Natural killer cell treated with Interleukin-12 subunit alpha and Interleukin-12 subunit beta and Interleukin-15 and Interleukin-18, amount 100 ng/mL, for 72 hours (primary cell): Measurements from ENCODE around the gene STOM. TPM values are rescaled to one million over a fixed set of nuclear protein-coding genes. Genes with fewer than 3 reads are reported as not detected.
"Not testable (repeated sequence)": the region's sequence is repeated elsewhere in the genome, so short reads cannot be mapped to it uniquely, and the experiment has no call there.

Source experiments
- ATAC-seq, 2 donors: fragments of 150-1000 bp; cut with Tn5 transposase in 1 of 2; sonication (Bioruptor Pico), chemical (Tn5 transposase) in 1 of 2; 2 replicates each; pipeline ENCODE4 v1.10.0; 2021
- DNase-seq: peaks from one replicate; pipeline ENCODE4 v3.0.0; 2022; ENCODE audit warnings: low spot score
- H3K27ac Mint-ChIP-seq, 2 donors: 1 replicate in 1 of 2; 2 replicates in 1 of 2; pipeline ENCODE4 v1.8.0; 2022; ENCODE audit warnings: mixed read lengths in 2 of 2, mild to moderate bottlenecking in 1 of 2, moderate library complexity in 1 of 2
- H3K27me3 Mint-ChIP-seq, 2 donors: 1 replicate in 1 of 2; 2 replicates in 1 of 2; pipeline ENCODE4 v1.8.0; 2022; ENCODE audit warnings: mixed read lengths in 2 of 2
- H3K36me3 Mint-ChIP-seq: one replicate; pipeline ENCODE4 v1.8.0; 2022; ENCODE audit warnings: mixed read lengths
- H3K4me1 Mint-ChIP-seq, 2 donors: 1 replicate in 1 of 2; 2 replicates in 1 of 2; pipeline ENCODE4 v1.8.0; 2022; ENCODE audit warnings: low read depth in 2 of 2, mixed read lengths in 2 of 2, mild to moderate bottlenecking in 1 of 2
- H3K4me3 Mint-ChIP-seq: one replicate; pipeline ENCODE4 v1.8.0; 2022; ENCODE audit warnings: mixed read lengths
- H3K9me3 Mint-ChIP-seq: 2 replicates; pipeline ENCODE4 v1.8.0; 2022; ENCODE audit warnings: mixed read lengths
- total RNA-seq, 2 donors: library from RNA; stranded (reverse); gene quantifications; one replicate each; pipeline ENCODE4 v1.2.3, GENCODE V29; 2022

The STOM gene
- total RNA-seq, 2 donors from 2014 or later: 99.4 to 321 TPM

DNA sequence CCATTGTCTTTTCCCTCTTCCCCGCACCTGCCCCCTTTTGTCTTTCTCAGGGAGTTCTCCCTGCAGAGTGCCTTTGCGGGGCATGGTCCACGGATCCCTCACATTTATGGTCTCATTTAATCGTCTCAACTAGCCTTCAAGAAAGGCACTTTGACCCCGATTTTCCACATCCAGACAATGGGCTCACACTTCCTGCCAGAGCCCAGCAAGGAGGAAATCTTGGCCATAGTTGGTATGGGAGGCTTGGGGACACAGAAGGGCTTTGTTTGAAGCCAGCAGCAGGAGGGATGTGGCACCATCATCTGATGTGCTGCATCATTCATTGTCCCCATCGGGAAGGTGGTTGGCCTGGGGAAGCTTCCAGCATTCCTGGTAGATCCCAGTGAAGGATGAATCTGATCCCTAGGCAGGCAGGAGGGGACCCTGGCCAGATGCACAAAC is 77.2 kb downstream of the STOM start:
- DNase-seq (peak; percentile 55), ATAC-seq (no peak)
- no peaks in the 10 kb centered on the region for H3K36me3 Mint-ChIP-seq
- peaks cover 0 to 7% of the 10 kb centered on the region in 2 donors for H3K4me1 Mint-ChIP-seq
- H3K4me3 Mint-ChIP-seq: no peak overlapping the region
- H3K27ac Mint-ChIP-seq: no peak overlapping the region
- H3K27me3 Mint-ChIP-seq: no peaks in the 10 kb centered on the region
- H3K9me3 Mint-ChIP-seq: no peaks in the 10 kb centered on the region

DNA sequence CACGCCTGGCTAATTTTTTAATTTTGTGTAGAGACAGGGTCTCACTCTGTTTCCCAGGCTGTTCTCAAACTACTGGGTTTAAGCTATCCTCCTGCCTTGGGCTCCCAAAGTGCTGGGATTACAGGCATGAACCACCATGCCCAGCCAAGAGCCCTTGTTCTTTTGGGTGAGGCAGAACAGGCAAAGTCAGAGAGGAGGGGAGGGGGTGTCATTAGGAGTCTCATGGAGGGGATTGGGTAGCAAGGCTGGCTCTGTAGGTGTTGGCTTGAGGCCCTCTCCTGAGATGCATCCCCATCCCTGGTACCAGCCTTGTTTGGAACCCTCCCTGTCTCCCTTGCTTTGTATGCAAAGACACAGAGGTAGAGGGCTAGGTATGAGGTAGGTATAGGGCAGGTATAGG is 78.0 kb downstream of the STOM start:
- ATAC-seq: no peak
- H3K27me3 Mint-ChIP-seq: no peaks in the 10 kb centered on the region
- H3K4me1 Mint-ChIP-seq: peaks cover 0 to 9% of the 10 kb centered on the region in 2 donors
- DNase-seq: no peak
- no peaks in the 10 kb centered on the region for H3K9me3 Mint-ChIP-seq
- no peaks in the 10 kb centered on the region for H3K36me3 Mint-ChIP-seq
- H3K4me3 Mint-ChIP-seq: no peak overlapping the region
- H3K27ac Mint-ChIP-seq: no peak overlapping the region

DNA sequence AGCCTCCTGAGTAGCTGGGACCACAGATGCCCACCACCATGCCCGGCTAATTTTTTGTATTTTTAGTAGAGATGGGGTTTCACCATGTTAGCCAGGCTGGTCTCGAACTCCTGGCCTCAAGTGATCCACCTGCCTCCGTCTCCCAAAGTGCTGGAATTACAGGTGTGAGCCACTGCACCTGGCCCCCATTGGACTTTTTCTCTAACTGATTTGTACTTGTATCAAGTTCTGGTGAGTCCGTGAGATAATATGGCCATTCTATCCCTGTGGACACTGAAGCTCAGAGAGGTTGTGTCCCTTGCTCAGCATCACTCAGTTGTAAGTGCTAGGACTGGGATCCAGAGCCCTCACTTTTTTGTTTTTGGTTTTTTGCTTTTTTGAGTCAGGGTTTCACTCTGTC is 78.5 kb downstream of the STOM start:
- H3K27me3 Mint-ChIP-seq, H3K27ac Mint-ChIP-seq, H3K4me3 Mint-ChIP-seq, DNase-seq, ATAC-seq, H3K9me3 Mint-ChIP-seq, H3K36me3 Mint-ChIP-seq: not testable (repeated sequence)
- H3K4me1 Mint-ChIP-seq: peaks cover 2 to 11% of the 10 kb centered on the region in 2 donors

DNA sequence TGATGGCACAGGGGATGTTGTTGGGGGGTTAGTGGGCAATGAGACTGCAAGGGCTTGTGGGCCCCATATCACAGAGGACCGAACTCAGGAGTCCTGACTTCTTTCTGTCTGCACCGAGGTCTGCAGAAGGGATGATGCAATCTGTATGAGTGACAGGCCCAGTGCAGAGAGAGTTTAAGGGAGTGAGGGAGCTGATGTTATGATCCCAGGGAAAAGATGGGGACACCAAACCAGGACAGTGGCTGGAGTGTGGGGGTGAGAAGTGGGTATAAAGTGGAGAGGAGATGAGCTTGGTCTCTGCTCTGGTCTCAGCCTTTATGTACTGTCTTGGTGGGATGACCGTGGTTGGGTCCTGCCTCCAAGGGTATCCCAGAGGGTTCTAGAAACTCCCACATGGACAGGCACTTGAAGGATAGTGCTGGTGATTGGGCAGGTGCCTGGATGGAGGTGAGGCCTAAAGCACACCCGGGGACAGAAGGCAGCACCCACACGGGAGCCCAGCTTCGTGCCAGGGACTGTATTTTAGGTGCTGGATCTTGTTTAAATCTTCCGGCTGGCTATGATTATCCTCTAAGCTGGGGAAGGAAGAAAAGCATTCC is 80.2 kb downstream of the STOM start:
- Mint-ChIP-seq H3K4me3 (no peak overlapping the region), H3K27me3 (no peaks in the 10 kb centered on the region), H3K9me3 (no peaks in the 10 kb centered on the region), H3K4me1 (peaks cover 4 to 19% of the 10 kb centered on the region in 2 donors), H3K27ac (no peak overlapping the region), H3K36me3 (no peaks in the 10 kb centered on the region)
- no peak for ATAC-seq
- DNase-seq: peak; percentile 35

DNA sequence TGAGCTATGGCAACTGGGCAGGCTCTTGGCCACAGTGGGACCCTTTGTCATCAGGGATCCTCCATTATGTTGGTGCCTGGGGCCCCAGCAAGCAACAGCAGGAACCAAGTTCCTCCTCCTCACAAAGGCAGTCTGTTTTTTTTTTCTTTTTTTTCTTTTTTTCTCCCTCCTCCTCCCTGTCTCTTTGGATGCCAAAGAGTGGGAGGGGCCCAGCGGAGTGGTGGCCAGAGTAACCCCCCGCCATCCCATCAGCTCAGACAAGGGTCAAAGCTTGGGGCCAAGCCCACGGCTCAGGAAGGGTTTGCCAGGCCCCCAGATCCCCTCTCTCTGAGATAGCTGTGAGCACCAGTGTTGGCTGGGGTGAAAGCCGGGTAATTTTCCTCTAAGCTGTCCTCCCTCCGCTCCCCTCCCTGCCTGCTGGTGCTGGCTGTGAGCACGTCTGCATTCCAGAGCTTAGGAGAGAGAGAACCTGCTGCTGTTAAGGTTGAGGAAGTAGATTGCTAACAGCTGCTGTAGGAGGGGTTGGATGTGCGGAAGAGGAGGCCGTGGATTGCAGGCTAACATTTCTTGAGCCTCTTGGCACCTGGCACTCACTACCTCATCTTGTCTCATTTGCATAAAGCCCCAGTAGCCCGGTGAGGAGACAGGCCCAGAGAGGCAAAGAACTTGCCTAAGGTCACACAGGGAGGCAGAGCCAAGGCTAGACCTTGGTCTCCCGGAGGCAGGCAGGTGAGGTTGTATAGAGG is 80.9 kb downstream of the STOM start:
- Mint-ChIP-seq H3K36me3 (no peaks in the 10 kb centered on the region), H3K9me3 (no peaks in the 10 kb centered on the region), H3K4me3 (no peak overlapping the region), H3K27ac (no peak overlapping the region), H3K4me1 (peaks cover 4 to 19% of the 10 kb centered on the region in 2 donors), H3K27me3 (no peaks in the 10 kb centered on the region)
- ATAC-seq: no peak
- DNase-seq: peak; percentile 47

Other genes with a start within 250 kb of the STOM start
- gene RAB14, start 168.4 kb downstream of the STOM start, total RNA-seq: 10 to 100 TPM; 40.6 to 73.8 TPM
- 10 to 100 TPM in 1 of 2 donors, 1 to 10 TPM in 1; 9.4 to 40.9 TPM for gene GSN, start 102.1 kb downstream of the STOM start, total RNA-seq
- not detected for gene GGTA1, start 129.6 kb upstream of the STOM start, total RNA-seq